HL-60 (cell line): ENCODE results near the gene SHC2.

Experiments
- DNase-seq, 2 experiments: peaks; one replicate each; pipeline ENCODE4 v3.0.0-alpha.2; 2010 to 2020; ENCODE audit warnings: low read depth in 1 of 2, low spot score in 1 of 2
- H3K27ac ChIP-seq: fragments of 250-450 bp; sonication (Bioruptor Pico); replicated peaks from 2 replicates; pipeline ENCODE4 v1.5.1; 2020; ENCODE audit warnings: mild to moderate bottlenecking, moderate library complexity
- H3K27me3 ChIP-seq: fragments of 250-450 bp; sonication (Bioruptor Pico); 2 replicates; pipeline ENCODE4 v1.5.1; 2021; ENCODE audit warnings: mild to moderate bottlenecking, moderate library complexity; ENCODE audit not compliant: insufficient read depth, poor library complexity, severe bottlenecking
- H3K4me3 ChIP-seq: replicated peaks from 2 replicates; pipeline ENCODE4 v1.5.1; 2011; ENCODE audit warnings: mild to moderate bottlenecking, control low read depth, low read length; ENCODE audit not compliant: insufficient read depth
- CTCF ChIP-seq: IDR thresholded peaks from one replicate; pipeline ENCODE4 v1.5.1; 2011; ENCODE audit warnings: low read length, control low read depth, inconsistent platforms; ENCODE audit not compliant: insufficient read depth
- GABPA ChIP-seq: IDR thresholded peaks from 2 replicates; pipeline ENCODE4 v1.6.1; 2012; ENCODE audit warnings: low read depth
- POLR2AphosphoS5 ChIP-seq: IDR thresholded peaks from 2 replicates; pipeline ENCODE4 v1.6.1; 2012; ENCODE audit warnings: low read depth
- REST ChIP-seq: IDR thresholded peaks from 2 replicates; pipeline ENCODE4 v1.6.1; 2012; ENCODE audit warnings: low read depth; ENCODE audit not compliant: insufficient replicate concordance
- SPI1 ChIP-seq: IDR thresholded peaks from 2 replicates; pipeline ENCODE4 v1.6.1; 2012; ENCODE audit warnings: low read depth, mild to moderate bottlenecking, borderline replicate concordance

The SHC2 gene

GRCh38 chr19:458091-459042 lies 2.5 kb downstream of the SHC2 start:
- Histone ChIP-seq H3K27ac (no peak overlapping the region), H3K27me3 (peaks cover 20% of the 10 kb centered on the region), H3K4me3 (no peak overlapping the region)
- no peak for TF ChIP-seq POLR2AphosphoS5
- TF ChIP-seq SPI1: no peak
- no peak for TF ChIP-seq GABPA
- TF ChIP-seq REST: no peak
- TF ChIP-seq CTCF: no peak
- DNase-seq: no peak

GRCh38 chr19:457636-458035 lies 3.2 kb downstream of the SHC2 start:
- Histone ChIP-seq H3K27me3 (peaks cover 18% of the 10 kb centered on the region), H3K4me3 (no peak overlapping the region), H3K27ac (no peak overlapping the region)
- TF ChIP-seq GABPA: no peak
- no peak for TF ChIP-seq SPI1
- TF ChIP-seq REST: no peak
- TF ChIP-seq CTCF: no peak
- TF ChIP-seq POLR2AphosphoS5: no peak
- DNase-seq: no peak

- no peak for DNase-seq
- Histone ChIP-seq H3K27me3 (peaks cover 10% of the 10 kb centered on the region), H3K4me3 (no peak overlapping the region), H3K27ac (no peak overlapping the region)
- TF ChIP-seq SPI1: no peak
- no peak for TF ChIP-seq POLR2AphosphoS5
- no peak for TF ChIP-seq REST
- TF ChIP-seq CTCF: no peak
- TF ChIP-seq GABPA: no peak
Observed at GRCh38 chr19:456547-457110, 4.2 kb downstream of the SHC2 start.
